Thyroid gland (tissue), 4 donors: ENCODE data around the gene S100A2.

Source experiments
- CTCF ChIP-seq, 6 experiments: fragments of 200-600 bp in 3 of 6; fragments of 450-650 bp in 3 of 6; sonication (generic) in 3 of 6; IDR thresholded peaks; one replicate each; pipeline ENCODE4 v1.5.1; 2016 to 2019; ENCODE audit warnings: antibody characterized with exemption in 6 of 6, mild to moderate bottlenecking in 2 of 6, inconsistent platforms in 1 of 6, moderate library complexity in 1 of 6
- POLR2A ChIP-seq, 2 donors: fragments of 450-650 bp; IDR thresholded peaks; one replicate each; pipeline ENCODE4 v1.6.1; 2017; ENCODE audit warnings: antibody characterized with exemption in 2 of 2, mild to moderate bottlenecking in 2 of 2, moderate library complexity in 1 of 2

GRCh38 chr1:153560771-153561465, 4.7 kb downstream of the S100A2 start:
- TF ChIP-seq POLR2A (IDR thresholded peaks at IDR 0.05) (no peak), CTCF (IDR thresholded peaks at IDR 0.05) (no peak)
